SH-SY5Y (cell line): Measurements from ENCODE around the gene KCNK17.

Experiments
- GATA2 ChIP-seq: IDR thresholded peaks from 2 replicates; pipeline ENCODE4 v1.6.1; 2011; ENCODE audit warnings: mild to moderate bottlenecking, low read depth, low read length
- GATA3 ChIP-seq: IDR thresholded peaks from 2 replicates; pipeline ENCODE4 v1.6.1; 2011; ENCODE audit warnings: low read depth, mild to moderate bottlenecking, low read length, moderate library complexity

The KCNK17 gene

DNA sequence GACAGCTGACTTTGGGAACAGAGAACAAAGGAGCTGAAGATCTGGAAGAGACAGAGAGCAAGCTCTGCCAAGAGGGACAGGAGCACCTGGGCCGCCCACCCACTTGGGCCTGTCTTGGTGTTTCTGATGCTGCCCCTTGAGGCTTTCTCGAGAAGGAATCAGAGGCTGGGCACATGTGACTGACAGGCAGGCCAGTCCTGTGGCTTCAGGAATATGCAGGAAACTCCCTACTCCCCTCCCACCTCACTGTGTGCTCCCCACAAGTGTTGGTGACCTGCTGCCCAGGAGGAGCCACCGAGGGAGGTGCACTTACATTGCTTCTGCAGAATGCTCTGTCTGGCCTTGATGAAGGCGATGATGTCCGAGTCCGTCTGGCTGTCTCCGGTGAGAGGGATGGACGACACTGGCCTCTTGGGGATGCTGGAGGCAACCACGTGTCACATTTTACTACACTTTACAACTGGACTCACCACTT, 29.2 kb upstream of the KCNK17 start:
- TF ChIP-seq GATA2 = no peak
- no peak for TF ChIP-seq GATA3

- TF ChIP-seq GATA3 (no peak), GATA2 (no peak)
These were observed 28.6 kb upstream of the KCNK17 start for GRCh38 chr6:39342692-39343395.

- TF ChIP-seq GATA3 (no peak), GATA2 (no peak)
These were observed 27.7 kb upstream of the KCNK17 start for GRCh38 chr6:39341937-39342336.

DNA sequence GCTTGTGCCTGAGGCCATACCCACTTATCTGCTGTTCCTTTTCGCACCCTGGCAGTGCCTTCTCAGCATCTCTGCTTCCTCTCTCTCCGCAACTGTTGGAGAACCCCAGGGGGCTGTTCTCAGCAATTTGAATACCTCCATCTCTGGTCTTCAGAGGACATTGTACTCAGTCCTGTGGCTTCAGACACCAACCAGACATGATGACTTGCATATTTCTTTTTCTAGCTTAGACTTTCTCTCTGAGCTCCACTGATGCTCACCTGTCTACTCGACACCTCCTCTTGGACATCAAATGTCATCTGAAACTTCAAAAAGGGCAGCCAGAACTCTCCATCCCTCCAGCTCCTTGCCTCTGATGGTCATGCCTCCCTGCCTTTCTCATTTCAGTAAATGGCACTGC, 27.1 kb upstream of the KCNK17 start:
- TF ChIP-seq GATA2 = no peak
- TF ChIP-seq GATA3 = no peak

DNA sequence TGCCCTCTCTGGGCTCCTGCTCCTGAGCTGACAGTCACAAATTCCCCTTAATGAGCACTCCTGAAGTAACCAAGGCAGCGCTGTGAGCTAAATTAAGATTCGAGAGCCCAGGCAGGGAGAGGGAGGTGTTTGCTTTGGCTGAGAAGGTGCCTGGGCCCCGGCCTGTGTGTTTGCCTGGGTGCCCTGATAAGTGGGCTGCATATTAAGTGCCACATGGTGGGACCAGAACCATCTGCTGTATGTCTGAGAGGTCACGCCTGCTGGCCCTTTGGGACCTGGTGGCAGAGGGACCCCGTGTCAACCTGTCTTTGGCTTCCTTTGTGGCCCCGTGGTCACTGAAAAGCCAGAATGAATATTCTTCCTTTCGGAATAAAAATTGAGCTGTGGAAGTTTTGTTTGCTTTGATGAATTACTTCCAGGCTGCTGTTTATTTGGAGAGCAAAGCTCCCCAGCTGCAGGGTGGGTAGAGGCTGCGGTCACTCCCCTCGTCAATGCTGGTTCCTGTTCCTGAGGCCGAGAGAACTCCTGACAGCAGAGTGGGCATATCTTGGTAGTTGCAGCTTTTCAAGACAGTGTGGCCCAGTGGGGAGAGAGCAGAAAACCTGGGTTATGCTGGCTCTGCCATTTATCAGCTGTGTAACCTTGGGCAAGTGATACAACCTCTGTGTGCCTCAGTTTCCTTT, 25.8 kb upstream of the KCNK17 start:
- TF ChIP-seq GATA3 = no peak
- TF ChIP-seq GATA2 = no peak

DNA sequence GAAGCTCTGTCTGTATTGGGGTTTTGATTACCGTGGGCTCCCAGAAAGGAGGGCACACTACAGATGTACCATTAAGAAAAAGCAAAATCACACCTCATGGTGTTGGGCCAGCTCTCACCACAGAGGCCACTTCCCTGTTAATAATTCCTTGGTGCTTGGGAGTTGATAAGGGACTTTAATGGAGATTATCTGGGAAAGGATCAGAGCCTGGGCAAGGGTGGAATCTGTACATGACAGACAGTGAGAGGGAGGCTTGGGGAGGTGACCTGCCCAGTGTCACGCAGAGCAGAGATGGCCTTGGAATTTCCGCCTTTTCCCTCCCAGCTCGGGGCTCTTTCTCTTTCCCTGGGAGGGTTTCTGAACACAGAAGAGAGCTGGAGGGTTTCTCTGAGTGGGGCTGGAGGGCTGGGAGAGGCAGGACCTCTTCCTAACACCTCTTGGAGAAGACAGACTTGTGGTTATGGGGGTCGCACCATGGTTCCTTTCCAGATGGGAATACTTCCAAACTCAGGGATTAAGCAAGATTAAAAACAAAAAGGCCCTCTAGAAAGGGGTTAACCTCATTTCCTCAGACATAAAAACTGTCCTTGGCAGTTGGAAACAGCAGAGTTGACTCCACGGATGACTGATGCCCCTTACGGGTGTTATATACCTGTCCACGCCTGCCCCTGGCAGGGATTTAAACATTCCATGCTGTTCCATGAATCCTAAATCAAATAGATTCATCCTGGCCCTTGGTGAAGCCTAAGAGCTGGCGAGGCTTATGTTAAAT, 25.1 kb upstream of the KCNK17 start:
- TF ChIP-seq GATA2 (peak; percentile 74), GATA3 (no peak)

GRCh38 chr6:39338397-39338796, 24.2 kb upstream of the KCNK17 start:
- TF ChIP-seq GATA2 (no peak), GATA3 (no peak)

DNA sequence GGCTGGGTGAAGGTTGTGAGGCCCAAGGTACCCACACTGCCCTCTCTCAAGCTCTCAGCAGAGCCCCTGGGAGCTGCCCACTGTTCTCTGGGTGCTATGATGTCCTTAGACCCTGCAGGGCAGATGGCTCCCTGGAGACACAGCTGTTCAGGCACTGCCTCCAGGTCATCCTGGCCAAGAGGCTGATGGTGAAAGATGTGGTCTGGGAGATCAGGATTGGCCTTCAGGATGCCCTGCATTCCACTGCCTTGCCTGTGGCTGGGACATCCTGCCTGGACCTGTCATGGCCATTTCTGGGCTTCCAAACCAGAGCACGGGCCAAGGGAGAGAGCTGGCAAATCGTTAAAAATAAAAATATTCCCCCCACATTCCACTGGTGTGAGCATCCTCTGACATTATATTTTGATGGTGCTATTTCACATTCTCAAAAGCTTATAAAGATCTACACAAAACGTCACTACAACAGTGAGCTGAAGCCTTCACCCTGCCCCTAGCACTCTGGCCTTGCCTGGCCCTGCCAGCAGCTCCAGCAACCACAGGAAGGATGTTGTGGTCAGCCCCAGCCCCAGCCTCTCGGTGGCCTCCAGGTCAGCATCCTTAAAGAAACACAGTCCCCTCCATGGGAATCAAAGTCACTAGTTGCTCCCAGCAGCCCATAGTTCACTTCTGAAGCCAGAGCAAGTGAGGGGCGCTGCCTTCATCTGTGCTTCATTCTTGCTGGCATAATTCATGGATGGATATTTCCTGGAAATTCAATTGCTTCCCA, 21.7 kb upstream of the KCNK17 start:
- TF ChIP-seq GATA2 (no peak), GATA3 (no peak)

DNA sequence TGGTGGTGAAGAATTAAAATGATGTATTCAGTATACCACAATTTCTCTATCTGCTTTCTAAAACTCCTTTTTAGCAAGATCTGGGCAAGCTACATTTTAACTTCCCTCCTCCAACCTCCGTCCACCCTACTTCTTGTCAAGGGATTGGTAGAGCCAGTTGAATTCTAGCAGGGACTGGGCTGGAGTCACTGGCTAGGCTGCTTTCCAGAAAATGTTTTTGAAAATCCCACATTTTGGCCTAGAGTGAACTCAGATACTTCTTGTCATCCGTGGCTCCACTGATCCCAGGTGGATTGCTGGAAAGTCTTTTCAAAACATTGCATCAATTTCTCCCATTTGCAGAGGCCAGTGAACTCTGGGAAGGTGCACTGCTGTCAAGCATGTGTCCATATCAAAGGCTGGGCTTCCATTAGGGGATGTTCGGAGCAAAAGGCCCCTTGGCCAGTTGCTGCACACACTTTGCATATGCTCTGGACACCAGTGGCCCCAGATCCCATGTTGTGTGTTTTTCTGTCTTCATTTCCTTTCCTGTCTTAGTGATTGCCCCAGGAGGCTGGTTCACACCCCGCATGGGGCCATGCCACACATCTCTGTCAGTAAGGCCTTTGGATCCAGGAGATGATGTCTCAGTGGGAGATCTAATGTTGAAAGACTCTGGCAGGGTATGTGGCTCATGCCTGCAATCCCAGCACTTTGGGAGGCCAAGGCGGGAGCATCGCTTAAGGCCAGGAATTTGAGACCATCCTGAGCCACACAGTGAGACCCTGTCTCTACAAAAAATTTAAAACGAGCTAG, 19.6 kb upstream of the KCNK17 start:
- TF ChIP-seq GATA3 (no peak), GATA2 (no peak)

DNA sequence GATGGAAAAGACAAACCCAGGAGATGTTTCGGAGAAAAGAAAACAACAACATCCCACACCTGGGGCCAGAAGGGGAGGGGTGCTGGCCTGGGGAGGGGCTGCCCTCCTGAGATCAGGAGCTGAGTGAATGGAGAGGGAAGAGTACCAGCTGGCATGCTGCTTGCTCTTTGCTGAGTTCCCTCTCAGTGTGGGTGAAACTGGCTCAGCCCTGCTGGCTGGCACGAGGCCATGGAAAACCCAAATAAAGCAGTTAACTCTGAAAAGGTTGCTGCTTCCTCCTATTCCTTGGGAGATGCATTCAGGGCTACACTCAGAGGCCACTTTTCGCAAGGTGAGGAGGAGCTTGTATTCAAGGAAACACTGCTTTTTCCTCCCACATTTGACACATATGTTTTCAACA, 16.3 kb upstream of the KCNK17 start:
- no peak for TF ChIP-seq GATA2
- TF ChIP-seq GATA3 = no peak

DNA sequence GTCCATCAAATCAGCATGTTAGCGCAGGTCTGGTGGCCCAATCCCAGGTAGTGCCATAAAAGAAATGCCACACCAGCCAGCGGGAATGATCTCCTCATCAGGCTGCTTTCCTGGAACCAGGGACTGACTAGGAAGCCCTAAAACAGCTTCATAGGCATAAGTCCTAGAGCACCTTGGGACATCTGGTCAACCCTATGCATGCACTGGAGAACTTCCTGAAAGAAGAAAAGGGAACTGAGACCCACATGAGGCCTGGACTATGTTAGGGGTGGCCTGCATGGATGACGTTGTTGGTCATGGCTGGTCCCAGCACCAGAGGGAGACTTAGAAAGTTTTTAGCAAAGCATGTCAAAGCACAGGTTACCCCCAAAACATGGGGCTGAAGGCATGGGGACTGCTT, 15.8 kb upstream of the KCNK17 start:
- no peak for TF ChIP-seq GATA2
- no peak for TF ChIP-seq GATA3

- TF ChIP-seq GATA2 (no peak), GATA3 (no peak)
These were observed 13.8 kb upstream of the KCNK17 start for GRCh38 chr6:39328066-39328465.

GRCh38 chr6:39327507-39327906, 13.3 kb upstream of the KCNK17 start:
- TF ChIP-seq GATA2 (peak; percentile 51), GATA3 (no peak)

DNA sequence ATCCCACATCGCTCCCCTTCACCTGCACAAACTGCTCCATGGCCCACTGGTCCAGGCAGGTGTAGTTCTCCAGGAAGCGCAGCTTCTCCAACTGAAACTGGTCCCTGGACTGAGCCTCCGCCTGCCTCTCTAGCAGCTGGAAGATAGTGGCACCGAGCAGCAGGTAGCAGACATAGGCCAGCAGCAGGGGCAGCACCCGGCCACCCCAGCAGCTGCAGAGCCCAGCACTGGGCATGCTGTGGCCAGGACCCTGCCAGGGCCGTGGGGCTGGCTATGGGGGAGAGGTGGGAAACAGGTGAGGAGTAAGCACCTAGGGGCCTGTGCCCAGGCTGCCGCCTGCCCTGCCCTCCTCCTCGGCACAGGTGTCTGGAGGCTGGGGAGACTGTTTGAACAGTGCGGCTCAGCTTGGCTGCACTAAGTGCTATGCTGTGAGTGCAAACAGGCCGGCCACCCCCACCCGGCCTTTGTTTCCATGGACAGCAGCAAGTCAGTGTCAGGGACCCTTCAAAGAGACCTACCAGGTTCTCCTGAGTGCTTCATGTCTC, 8.2 kb upstream of the KCNK17 start, which contains the start of gene KCNK16:
Gene KCNK16, minus strand, starts transcription at position 397 of the 545 bp plus-strand sequence. Its CDS starts 162 bp downstream, at position 235.
- TF ChIP-seq GATA3 (no peak), GATA2 (no peak)
